Peyer's patch (tissue), 4 donors: Measurements from ENCODE around the gene PTPN12.

Source experiments
- CTCF ChIP-seq, 6 experiments: fragments of 450-650 bp in 4 of 6; fragments of 200-600 bp in 2 of 6; sonication (generic) in 1 of 6; IDR thresholded peaks; one replicate each; pipeline ENCODE4 v1.5.1; 2017 to 2019; ENCODE audit warnings: antibody characterized with exemption in 6 of 6, mild to moderate bottlenecking in 3 of 6, moderate library complexity in 1 of 6
- POLR2A ChIP-seq, 2 donors: fragments of 450-650 bp; IDR thresholded peaks; one replicate each; pipeline ENCODE4 v1.5.1; 2017; ENCODE audit warnings: antibody characterized with exemption in 2 of 2, mild to moderate bottlenecking in 2 of 2, moderate library complexity in 2 of 2

- TF ChIP-seq CTCF (IDR thresholded peaks at IDR 0.05) (no peak), POLR2A (IDR thresholded peaks at IDR 0.05) (no peak)
Observed at GRCh38 chr7:77520261-77520660, 16.8 kb upstream of the PTPN12 start.
